GM10266 (cell line): ENCODE data around the gene TECR.
"Not testable (repeated sequence)": the region's sequence is repeated elsewhere in the genome, so short reads cannot be mapped to it uniquely, and the experiment has no call there.

ENCODE experiments used
- DNase-seq: peaks from one replicate; pipeline ENCODE4 v3.0.0; 2012; ENCODE audit errors: extremely low spot score
- CTCF ChIP-seq: IDR thresholded peaks from 2 replicates; pipeline ENCODE4 v1.5.1; 2012; ENCODE audit warnings: mild to moderate bottlenecking, low read depth; ENCODE audit not compliant: control insufficient read depth, insufficient read depth; ENCODE audit errors: missing control alignments

The TECR gene

DNA sequence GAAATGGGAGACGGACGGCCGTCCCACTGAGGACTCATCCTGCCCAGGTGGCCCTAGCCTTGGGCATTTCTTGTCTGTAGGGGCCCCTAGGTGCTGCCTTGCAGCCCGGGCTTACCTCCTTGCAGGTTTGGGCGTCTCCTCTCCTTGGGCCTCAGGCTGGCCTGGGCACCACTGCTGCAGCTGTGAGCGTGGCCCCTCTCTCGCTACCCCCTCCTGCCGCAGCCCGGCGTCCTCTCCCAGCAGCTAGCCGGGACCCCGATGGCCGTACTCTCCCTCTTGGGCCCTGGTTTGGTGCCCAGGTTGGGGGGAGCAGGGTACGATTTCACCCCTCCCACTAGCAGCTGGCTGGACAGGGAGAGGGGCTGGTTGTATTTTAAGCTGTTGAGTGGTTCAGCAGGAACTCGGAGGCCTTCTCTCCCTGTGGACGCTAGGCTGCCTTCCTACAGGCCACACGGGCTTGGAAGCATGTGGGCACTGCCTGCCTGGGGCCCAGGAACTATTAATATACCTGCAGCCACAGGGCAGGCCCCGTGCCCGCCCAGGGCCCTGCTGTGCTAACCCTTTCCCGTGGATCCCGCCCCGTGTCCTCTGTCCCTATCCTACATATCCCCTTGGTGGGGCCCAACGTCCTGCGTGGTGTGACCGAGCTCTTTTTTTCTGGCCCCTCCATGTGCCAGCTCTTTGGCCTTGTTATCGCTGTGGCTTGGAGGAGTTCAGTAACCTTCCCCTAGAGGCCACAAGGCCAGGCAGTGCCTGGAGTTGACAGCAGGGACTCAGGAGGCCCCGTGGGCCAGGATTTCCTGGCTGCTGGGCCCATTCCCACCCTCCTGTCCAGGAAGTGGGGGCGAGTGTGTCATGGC lies 30.8 kb downstream of the TECR start:
- TF ChIP-seq CTCF = no peak
- DNase-seq = no peak

GRCh38 chr19:14560776-14561108 lies 31.3 kb downstream of the TECR start:
- DNase-seq = no peak
- TF ChIP-seq CTCF = no peak

DNA sequence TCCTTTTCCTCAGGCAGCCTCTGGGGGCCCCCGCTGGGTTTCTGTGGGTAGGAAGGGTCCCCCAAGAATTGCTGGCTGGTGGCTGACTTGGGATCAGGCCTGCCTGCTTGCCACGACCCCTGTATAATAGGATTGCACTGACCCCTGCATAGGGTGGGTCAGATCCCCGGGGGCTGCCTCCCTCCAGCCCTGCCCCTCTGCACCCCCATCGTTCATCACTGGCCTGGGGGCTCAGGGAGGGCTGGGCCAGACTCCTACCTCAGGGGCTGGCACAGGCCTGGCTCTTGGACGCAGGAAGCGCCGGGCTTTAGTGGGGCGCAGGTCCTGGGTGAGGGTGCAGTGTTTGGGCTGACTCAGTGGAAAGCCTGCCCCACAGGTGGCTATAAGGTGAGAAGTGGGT lies 31.9 kb downstream of the TECR start:
- no peak for DNase-seq
- no peak for TF ChIP-seq CTCF

GRCh38 chr19:14561847-14562351 lies 32.5 kb downstream of the TECR start:
- DNase-seq = peak; percentile 73
- TF ChIP-seq CTCF = no peak

DNA sequence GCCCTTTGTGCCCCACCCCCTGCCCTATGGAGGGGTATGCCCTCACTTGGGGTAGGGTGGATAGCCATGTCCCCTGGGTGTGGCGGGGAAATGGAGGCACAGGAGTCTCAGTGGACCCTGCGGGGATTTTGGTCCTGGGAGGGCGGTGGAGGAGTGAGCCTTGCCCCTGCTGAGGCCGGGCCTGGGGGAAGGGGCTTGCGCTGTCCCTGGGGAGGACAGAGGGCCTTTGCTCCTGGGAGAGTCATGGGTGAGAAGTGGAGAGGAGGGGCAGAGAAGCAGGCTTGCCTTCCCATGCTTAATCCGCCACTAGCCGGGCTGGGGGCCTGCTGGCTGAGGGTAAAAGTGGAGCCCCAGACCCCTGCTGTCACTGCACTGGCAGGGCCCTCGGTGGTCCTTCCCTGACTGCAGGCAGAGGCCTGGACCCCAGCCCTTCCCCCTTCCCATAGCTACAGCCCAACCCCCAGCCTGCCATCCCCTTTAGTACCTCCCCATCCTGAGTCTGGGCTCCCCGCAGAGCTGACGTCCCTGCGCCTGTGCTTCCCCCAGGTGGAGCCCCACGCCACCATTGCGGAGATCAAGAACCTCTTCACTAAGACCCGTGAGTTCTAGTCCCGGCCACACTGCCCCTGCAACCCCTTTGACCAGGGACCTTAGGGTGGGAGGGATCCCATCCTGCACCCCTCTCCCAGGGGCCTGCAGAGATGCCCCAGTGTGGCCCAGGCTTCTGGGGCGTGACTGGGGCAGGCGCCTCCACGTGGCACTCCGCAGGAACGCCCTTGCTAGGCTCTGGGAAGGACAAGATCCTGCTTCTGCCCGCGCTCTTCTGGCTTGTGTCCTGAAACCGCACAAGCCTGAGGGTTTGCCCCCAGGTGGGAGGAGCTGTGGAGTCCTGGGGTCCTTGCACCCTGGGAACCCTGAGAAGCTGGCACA lies 33.5 kb downstream of the TECR start:
- DNase-seq = no peak
- no peak for TF ChIP-seq CTCF

DNA sequence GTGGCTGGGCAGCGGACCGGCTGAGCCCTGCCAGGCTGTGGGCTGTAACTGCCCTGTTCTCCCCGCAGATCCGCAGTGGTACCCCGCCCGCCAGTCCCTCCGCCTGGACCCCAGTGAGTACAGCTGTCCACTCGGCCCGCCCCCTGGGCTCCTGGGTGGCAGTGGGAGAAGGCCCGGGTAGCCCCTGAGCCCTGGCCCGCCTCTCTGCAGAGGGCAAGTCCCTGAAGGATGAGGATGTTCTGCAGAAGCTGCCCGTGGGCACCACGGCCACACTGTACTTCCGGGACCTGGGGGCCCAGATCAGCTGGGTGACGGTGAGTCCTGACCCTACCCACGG lies 34.2 kb downstream of the TECR start:
- TF ChIP-seq CTCF = no peak
- DNase-seq = no peak

GRCh38 chr19:14563989-14564651 lies 34.7 kb downstream of the TECR start:
- no peak for TF ChIP-seq CTCF
- DNase-seq = peak; percentile 81

DNA sequence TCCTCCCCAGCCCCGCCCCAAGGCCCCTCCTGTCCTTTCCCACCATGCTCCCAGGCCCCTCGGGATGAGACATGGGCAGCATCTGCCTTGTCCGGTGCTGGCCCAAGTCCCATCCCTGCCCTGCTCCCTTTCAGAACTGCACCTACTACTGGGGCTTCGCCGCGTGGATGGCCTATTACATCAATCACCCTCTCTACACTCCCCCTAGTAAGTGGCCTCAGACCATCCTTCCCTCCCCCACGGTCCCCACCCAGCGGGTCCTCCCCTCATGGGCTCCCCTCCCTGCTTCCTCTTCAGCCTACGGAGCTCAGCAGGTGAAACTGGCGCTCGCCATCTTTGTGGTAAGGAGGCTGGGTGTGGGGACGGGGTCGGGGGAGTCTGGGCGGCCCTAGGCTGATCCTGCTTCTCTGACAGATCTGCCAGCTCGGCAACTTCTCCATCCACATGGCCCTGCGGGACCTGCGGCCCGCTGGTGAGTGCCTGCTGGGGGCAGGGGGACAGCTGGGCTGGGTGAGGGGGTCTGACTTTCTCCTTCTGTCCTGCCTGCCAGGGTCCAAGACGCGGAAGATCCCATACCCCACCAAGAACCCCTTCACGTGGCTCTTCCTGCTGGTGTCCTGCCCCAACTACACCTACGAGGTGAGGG lies 35.4 kb downstream of the TECR start:
- DNase-seq = not testable (repeated sequence)
